GM18508 (cell line): ENCODE results near the gene CACNA1H.

Experiments
- ATAC-seq: cut with Tn5 transposase; IDR thresholded peaks from one replicate; pipeline ENCODE4 v1.9.1; 2021; ENCODE audit warnings: moderate number of reproducible peaks; ENCODE audit not compliant: insufficient read depth, unreplicated experiment

CACNA1H gene

GRCh38 chr16:1140582-1141162 lies 12.2 kb upstream of the CACNA1H start:
- no peak for ATAC-seq

- ATAC-seq, result no peak
These were observed 11.7 kb upstream of the CACNA1H start for GRCh38 chr16:1141191-1141590.

GRCh38 chr16:1141716-1142115 lies 11.2 kb upstream of the CACNA1H start:
- ATAC-seq, result no peak

DNA sequence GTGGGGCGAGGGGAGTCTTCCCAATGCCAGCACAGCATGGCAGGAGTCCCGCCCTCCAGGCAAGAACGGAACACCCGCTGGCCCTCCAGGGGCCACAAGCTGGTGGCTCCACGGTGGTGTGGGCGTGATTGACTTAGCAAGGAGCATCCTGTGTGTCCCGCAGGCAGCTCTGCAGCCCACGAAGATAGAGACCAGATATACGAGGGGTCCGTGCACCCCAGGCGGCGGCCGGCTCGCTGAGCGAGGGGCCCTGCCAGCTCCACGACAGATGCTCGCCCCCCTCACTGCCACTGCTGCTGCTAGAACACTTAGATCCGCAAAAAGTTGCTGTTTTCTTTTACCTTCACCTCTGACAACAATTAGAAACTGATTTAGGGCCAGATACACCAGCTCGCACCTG lies 10.0 kb upstream of the CACNA1H start:
- no peak for ATAC-seq

DNA sequence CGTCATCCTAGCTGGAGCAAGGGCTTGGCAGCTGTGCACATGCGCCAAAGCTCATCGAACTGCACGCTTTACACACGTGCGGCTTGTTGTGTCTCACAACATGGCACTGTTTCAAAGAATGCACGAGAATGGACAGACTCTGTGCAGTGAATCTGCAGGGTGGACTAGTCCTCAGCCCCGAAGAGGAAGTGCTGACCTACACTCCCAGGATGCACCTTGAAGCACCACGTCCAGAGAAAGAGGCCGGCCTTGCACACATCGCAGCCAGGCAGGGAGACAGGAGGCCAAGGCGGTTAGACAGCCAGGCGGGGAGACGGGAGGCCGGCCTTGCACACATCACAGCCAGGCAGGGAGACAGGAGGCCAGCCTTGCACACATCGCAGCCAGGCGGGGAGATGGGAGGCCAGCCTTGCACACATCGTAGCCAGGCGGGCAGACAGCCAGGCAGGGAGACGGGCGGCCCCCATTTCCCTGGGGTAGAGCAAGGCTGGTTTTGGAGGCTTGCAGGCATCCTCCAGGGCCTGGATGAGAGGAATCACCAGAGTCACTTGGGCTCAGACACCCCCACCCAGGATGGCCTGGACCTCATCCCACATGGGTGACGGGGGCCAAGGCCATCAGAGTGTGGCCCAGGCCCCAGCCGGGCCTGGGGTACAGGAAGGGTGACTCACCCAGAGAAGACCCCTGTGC lies 9.0 kb upstream of the CACNA1H start:
- ATAC-seq, result no peak

- no peak for ATAC-seq
These were observed 8.2 kb upstream of the CACNA1H start for GRCh38 chr16:1144476-1145382.

GRCh38 chr16:1145383-1146100 lies 7.4 kb upstream of the CACNA1H start:
- ATAC-seq, result no peak

GRCh38 chr16:1146409-1146808 lies 6.5 kb upstream of the CACNA1H start:
- no peak for ATAC-seq

GRCh38 chr16:1147027-1147426 lies 5.9 kb upstream of the CACNA1H start:
- no peak for ATAC-seq

DNA sequence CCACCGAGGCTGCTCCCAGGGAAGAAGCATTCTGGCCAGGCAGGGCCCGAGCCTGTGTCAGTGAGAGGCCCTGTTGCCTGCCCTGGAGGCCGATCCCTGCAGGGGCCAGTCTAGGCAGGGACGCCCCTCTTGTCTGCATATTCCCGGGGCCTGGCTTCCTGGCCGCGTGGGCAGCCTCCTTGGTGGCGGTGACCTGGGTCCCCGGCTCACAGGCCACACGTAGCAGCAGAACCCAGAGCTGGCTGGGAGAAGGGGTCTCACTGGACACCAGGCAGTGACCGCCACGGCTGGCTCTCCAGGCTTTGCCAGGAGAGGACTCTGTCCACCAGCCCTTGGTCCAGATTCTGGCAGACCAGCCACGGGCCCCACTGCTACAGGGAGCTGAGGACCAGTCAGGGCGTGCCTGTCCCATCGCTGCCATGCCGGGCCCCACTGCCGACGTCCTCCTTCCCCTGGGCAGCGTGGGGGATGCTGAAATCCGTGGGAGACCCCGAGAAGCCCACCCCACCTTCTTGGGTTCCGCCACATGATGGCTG lies 3.7 kb upstream of the CACNA1H start:
- ATAC-seq, result no peak

GRCh38 chr16:1150511-1150982 lies 2.4 kb upstream of the CACNA1H start:
- ATAC-seq, result no peak

DNA sequence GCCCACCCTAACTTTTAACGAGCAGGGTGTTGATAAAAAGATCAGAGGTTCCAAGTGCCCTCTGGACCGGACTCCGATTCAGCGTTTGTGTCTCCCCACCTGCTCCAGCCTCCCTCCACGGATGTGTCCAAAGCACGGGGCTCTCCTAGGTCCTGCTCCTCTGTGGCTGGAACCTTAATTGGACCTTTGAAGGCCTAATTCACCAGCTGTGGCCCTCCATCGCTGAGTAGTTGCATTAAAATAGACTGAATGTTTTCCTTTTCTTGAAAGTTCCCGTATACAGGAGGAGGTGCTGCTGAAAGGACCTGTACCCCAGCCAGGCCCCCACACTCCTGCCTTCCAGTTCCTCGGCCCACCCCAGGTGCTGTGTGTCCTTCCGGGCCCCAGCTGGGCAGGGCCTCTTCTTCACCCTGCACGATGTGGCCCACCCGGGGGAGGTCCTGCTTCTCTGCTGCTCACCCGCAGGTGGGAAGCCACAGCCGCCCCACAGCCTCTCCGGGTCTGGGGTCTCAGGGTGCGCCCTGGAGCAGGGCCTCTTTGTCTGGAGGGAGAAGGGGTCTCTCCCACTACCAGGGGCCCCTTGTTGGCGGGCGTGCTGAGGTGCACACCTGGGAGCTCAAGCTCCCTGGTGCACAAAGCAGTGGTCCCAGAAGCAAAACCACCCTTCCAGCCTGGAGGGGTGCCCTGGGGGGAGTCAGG lies 1.3 kb upstream of the CACNA1H start:
- no peak for ATAC-seq

DNA sequence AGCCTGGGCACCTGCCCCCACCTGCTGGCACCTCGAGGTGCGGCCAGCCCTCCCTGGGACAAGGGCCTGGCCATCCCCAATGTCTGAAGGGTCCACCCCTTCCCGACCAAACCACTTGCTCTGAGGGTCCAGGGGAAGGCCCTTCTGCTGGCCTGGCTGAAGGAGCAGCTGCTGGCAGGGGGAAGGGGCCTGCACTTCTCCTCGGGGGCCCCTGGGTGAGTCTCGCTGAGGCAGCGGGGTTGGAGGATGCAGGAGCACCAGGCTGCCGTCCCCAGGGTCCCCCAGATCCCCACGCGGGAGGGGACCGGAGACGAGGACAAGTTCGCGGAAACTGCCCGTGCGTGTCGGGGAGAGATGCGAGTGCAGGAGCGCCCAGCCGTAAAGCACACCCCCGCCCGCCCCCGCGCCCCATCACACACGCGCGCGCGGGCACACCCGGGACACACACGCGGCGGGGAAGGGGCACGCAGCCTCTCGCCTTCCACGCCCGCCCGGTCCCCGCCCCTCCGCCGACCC lies 725 bp upstream of the CACNA1H start:
- ATAC-seq, result no peak

DNA sequence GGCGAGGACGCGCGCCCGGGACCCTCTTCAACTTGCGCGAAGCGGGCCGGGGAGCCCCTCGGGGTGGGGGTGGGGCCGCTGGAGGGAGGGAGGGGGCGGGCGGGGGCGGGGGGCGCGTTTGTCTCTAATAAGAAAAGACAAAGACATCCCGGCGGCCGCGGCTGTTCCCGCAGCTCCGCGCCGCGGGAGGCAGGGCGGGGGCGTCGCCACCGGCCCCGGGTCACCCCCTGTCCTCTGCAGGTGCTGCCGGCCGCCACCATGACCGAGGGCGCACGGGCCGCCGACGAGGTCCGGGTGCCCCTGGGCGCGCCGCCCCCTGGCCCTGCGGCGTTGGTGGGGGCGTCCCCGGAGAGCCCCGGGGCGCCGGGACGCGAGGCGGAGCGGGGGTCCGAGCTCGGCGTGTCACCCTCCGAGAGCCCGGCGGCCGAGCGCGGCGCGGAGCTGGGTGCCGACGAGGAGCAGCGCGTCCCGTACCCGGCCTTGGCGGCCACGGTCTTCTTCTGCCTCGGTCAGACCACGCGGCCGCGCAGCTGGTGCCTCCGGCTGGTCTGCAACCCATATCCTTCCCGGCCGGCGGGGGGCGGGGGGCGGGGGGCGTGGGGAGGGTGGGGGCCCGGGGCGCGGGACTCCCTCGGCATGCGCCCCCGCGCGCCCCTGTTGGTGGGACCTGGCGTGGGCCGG lies 714 bp downstream of the CACNA1H start:
- no peak for ATAC-seq

GRCh38 chr16:1154291-1154886 lies 1.5 kb downstream of the CACNA1H start:
- no peak for ATAC-seq

- no peak for ATAC-seq
These were observed 2.0 kb downstream of the CACNA1H start for GRCh38 chr16:1154887-1155331.

DNA sequence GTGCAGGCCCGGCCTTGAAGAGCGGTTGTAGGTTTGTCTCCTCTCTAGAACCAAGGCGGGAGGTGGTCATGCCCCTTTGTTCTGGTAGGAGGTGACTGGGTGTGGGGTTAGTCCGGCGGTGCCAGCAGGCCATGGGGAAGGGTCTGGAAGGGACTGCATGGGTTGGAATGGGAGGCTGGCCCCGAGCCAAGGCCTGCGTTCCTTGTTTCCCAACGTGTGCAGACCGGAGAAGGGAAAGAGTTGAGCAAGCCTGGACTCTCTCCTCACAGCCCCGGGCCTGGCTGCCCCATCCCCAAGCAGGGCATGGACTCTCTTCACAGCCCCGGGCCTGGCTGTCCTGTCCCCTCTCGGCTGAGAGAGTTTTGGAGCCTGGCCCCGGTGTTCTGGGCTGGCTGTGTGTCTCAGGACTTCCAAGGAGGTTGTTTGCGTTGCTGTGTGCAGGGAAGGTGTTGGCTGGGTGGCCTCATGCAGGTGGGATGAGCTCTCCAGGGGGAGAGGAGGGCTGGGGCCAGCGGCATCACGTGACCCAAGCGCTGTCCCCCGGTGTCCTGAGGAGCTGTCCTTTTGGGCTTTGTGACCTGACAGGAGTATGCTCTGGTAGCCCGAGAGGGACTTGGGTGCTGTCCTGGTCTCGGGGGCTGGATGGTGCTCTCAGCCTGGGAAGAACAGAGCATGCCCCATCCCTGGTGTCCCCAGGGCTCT lies 2.6 kb downstream of the CACNA1H start:
- ATAC-seq, result no peak
